ENCODE results near the gene THSD4.
"Not testable (repeated sequence)": the region's sequence is repeated elsewhere in the genome, so short reads cannot be mapped to it uniquely, and the experiment has no call there.

Gene THSD4

GRCh38 chr15:71171195-71171594 is 55.9 kb downstream of the THSD4 start:
- no peak overlapping the region for H3K4me3 ChIP-seq (ENCODE audit: control insufficient read depth in 1 of 7, extremely low read depth in 1 of 7, insufficient read depth in 4 of 7, low read depth in 2 of 7, low read length in 6 of 7)
- no peaks in the 10 kb centered on the region for H3K36me3 ChIP-seq (ENCODE audit: control insufficient read depth in 4 of 4, insufficient read depth in 4 of 4, low read length in 3 of 4)
- peaks cover 0 to 16% (median 0%) of the 10 kb centered on the region in 5 experiments for H3K9me3 ChIP-seq (ENCODE audit: control extremely low read depth in 1 of 5, control insufficient read depth in 4 of 5, insufficient read depth in 2 of 5, low read depth in 1 of 5, low read length in 4 of 5)
- ChIA-PET CTCF (no interaction called here), POLR2A (no interaction called here)
- DNase-seq = no peak
- no peak overlapping the region for H3K27ac ChIP-seq (ENCODE audit: insufficient read depth in 1 of 2, low read depth in 1 of 2, low read length in 2 of 2, poor library complexity in 1 of 2, severe bottlenecking in 2 of 2)
- H3K27me3 ChIP-seq (replicated peaks in 2 of 5; ENCODE audit: control insufficient read depth in 4 of 5, insufficient read depth in 5 of 5, low read length in 4 of 5) = no peaks in the 10 kb centered on the region
- H3K4me1 ChIP-seq (ENCODE audit: control extremely low read depth in 1 of 4, control insufficient read depth in 4 of 4, insufficient read depth in 4 of 4, low read length in 3 of 4) = no peaks in the 10 kb centered on the region

- DNase-seq; H3K27ac ChIP-seq (ENCODE audit: insufficient read depth in 1 of 2, low read depth in 1 of 2, low read length in 2 of 2, poor library complexity in 1 of 2, severe bottlenecking in 2 of 2); H3K36me3 ChIP-seq (ENCODE audit: control insufficient read depth in 4 of 4, insufficient read depth in 4 of 4, low read length in 3 of 4); H3K4me1 ChIP-seq (ENCODE audit: control extremely low read depth in 1 of 4, control insufficient read depth in 4 of 4, insufficient read depth in 4 of 4, low read length in 3 of 4); H3K27me3 ChIP-seq (replicated peaks in 2 of 5; ENCODE audit: control insufficient read depth in 4 of 5, insufficient read depth in 5 of 5, low read length in 4 of 5); POLR2A ChIA-PET; H3K4me3 ChIP-seq (ENCODE audit: control insufficient read depth in 1 of 7, extremely low read depth in 1 of 7, insufficient read depth in 4 of 7, low read depth in 2 of 7, low read length in 6 of 7); CTCF ChIA-PET: not testable (repeated sequence)
- H3K9me3 ChIP-seq (ENCODE audit: control extremely low read depth in 1 of 5, control insufficient read depth in 4 of 5, insufficient read depth in 2 of 5, low read depth in 1 of 5, low read length in 4 of 5) = peaks cover 0 to 16% (median 0%) of the 10 kb centered on the region in 5 experiments
- WGBS (ENCODE audit: insufficient coverage) = no CpG with 5 or more reads among the region's 17 CpGs
These were observed 59.1 kb downstream of the THSD4 start for GRCh38 chr15:71174360-71174759.

GRCh38 chr15:71180986-71181853 is 65.9 kb downstream of the THSD4 start:
- peaks cover 0 to 3% (median 0%) of the 10 kb centered on the region in 5 experiments for H3K27me3 ChIP-seq (replicated peaks in 2 of 5; ENCODE audit: control insufficient read depth in 4 of 5, insufficient read depth in 5 of 5, low read length in 4 of 5)
- no peak for DNase-seq
- no peak overlapping the region for H3K4me3 ChIP-seq (ENCODE audit: control insufficient read depth in 1 of 7, extremely low read depth in 1 of 7, insufficient read depth in 4 of 7, low read depth in 2 of 7, low read length in 6 of 7)
- no peaks in the 10 kb centered on the region for H3K9me3 ChIP-seq (ENCODE audit: control extremely low read depth in 1 of 5, control insufficient read depth in 4 of 5, insufficient read depth in 2 of 5, low read depth in 1 of 5, low read length in 4 of 5)
- H3K36me3 ChIP-seq (ENCODE audit: control insufficient read depth in 4 of 4, insufficient read depth in 4 of 4, low read length in 3 of 4) = no peaks in the 10 kb centered on the region
- no peak overlapping the region for H3K27ac ChIP-seq (ENCODE audit: insufficient read depth in 1 of 2, low read depth in 1 of 2, low read length in 2 of 2, poor library complexity in 1 of 2, severe bottlenecking in 2 of 2)
- CTCF ChIA-PET = no interaction called here
- POLR2A ChIA-PET = no interaction called here
- no peaks in the 10 kb centered on the region for H3K4me1 ChIP-seq (ENCODE audit: control extremely low read depth in 1 of 4, control insufficient read depth in 4 of 4, insufficient read depth in 4 of 4, low read length in 3 of 4)
- 90% methylated on average over 3 of the region's 3 CpGs for WGBS (ENCODE audit: insufficient coverage)

GRCh38 chr15:71182522-71182921 is 67.3 kb downstream of the THSD4 start:
- DNase-seq = no peak
- peaks cover 0 to 6% (median 0%) of the 10 kb centered on the region in 5 experiments for H3K27me3 ChIP-seq (replicated peaks in 2 of 5; ENCODE audit: control insufficient read depth in 4 of 5, insufficient read depth in 5 of 5, low read length in 4 of 5)
- no peak overlapping the region for H3K4me3 ChIP-seq (ENCODE audit: control insufficient read depth in 1 of 7, extremely low read depth in 1 of 7, insufficient read depth in 4 of 7, low read depth in 2 of 7, low read length in 6 of 7)
- no peaks in the 10 kb centered on the region for H3K9me3 ChIP-seq (ENCODE audit: control extremely low read depth in 1 of 5, control insufficient read depth in 4 of 5, insufficient read depth in 2 of 5, low read depth in 1 of 5, low read length in 4 of 5)
- H3K27ac ChIP-seq (ENCODE audit: insufficient read depth in 1 of 2, low read depth in 1 of 2, low read length in 2 of 2, poor library complexity in 1 of 2, severe bottlenecking in 2 of 2) = no peak overlapping the region
- CTCF ChIA-PET = no interaction called here
- POLR2A ChIA-PET = no interaction called here
- H3K36me3 ChIP-seq (ENCODE audit: control insufficient read depth in 4 of 4, insufficient read depth in 4 of 4, low read length in 3 of 4) = no peaks in the 10 kb centered on the region
- no peaks in the 10 kb centered on the region for H3K4me1 ChIP-seq (ENCODE audit: control extremely low read depth in 1 of 4, control insufficient read depth in 4 of 4, insufficient read depth in 4 of 4, low read length in 3 of 4)

- ChIA-PET POLR2A (no interaction called here), CTCF (no interaction called here)
- Histone ChIP-seq H3K4me1 (ENCODE audit: control extremely low read depth in 1 of 4, control insufficient read depth in 4 of 4, insufficient read depth in 4 of 4, low read length in 3 of 4) (no peaks in the 10 kb centered on the region), H3K4me3 (ENCODE audit: control insufficient read depth in 1 of 7, extremely low read depth in 1 of 7, insufficient read depth in 4 of 7, low read depth in 2 of 7, low read length in 6 of 7) (no peak overlapping the region), H3K36me3 (ENCODE audit: control insufficient read depth in 4 of 4, insufficient read depth in 4 of 4, low read length in 3 of 4) (no peaks in the 10 kb centered on the region), H3K27me3 (replicated peaks in 2 of 5; ENCODE audit: control insufficient read depth in 4 of 5, insufficient read depth in 5 of 5, low read length in 4 of 5) (peaks cover 0 to 7% (median 0%) of the 10 kb centered on the region in 5 experiments), H3K9me3 (ENCODE audit: control extremely low read depth in 1 of 5, control insufficient read depth in 4 of 5, insufficient read depth in 2 of 5, low read depth in 1 of 5, low read length in 4 of 5) (no peaks in the 10 kb centered on the region), H3K27ac (ENCODE audit: insufficient read depth in 1 of 2, low read depth in 1 of 2, low read length in 2 of 2, poor library complexity in 1 of 2, severe bottlenecking in 2 of 2) (no peak overlapping the region)
- 89% methylated on average over 8 of the region's 9 CpGs for WGBS (ENCODE audit: insufficient coverage)
- DNase-seq = no peak
These were observed 67.8 kb downstream of the THSD4 start for GRCh38 chr15:71183063-71183462.

- no peak overlapping the region for H3K4me3 ChIP-seq (ENCODE audit: control insufficient read depth in 1 of 7, extremely low read depth in 1 of 7, insufficient read depth in 4 of 7, low read depth in 2 of 7, low read length in 6 of 7)
- ChIA-PET POLR2A (no interaction called here), CTCF (no interaction called here)
- peaks cover 0 to 10% (median 0%) of the 10 kb centered on the region in 5 experiments for H3K27me3 ChIP-seq (replicated peaks in 2 of 5; ENCODE audit: control insufficient read depth in 4 of 5, insufficient read depth in 5 of 5, low read length in 4 of 5)
- H3K36me3 ChIP-seq (ENCODE audit: control insufficient read depth in 4 of 4, insufficient read depth in 4 of 4, low read length in 3 of 4) = no peaks in the 10 kb centered on the region
- H3K9me3 ChIP-seq (ENCODE audit: control extremely low read depth in 1 of 5, control insufficient read depth in 4 of 5, insufficient read depth in 2 of 5, low read depth in 1 of 5, low read length in 4 of 5) = no peaks in the 10 kb centered on the region
- WGBS (ENCODE audit: insufficient coverage) = 70% methylated on average over 3 of the region's 5 CpGs
- no peak overlapping the region for H3K27ac ChIP-seq (ENCODE audit: insufficient read depth in 1 of 2, low read depth in 1 of 2, low read length in 2 of 2, poor library complexity in 1 of 2, severe bottlenecking in 2 of 2)
- no peak for DNase-seq
- no peaks in the 10 kb centered on the region for H3K4me1 ChIP-seq (ENCODE audit: control extremely low read depth in 1 of 4, control insufficient read depth in 4 of 4, insufficient read depth in 4 of 4, low read length in 3 of 4)
These were observed 70.4 kb downstream of the THSD4 start for GRCh38 chr15:71185706-71186105.

GRCh38 chr15:71186267-71186666 is 71.0 kb downstream of the THSD4 start:
- POLR2A ChIA-PET = no interaction called here
- no peaks in the 10 kb centered on the region for H3K9me3 ChIP-seq (ENCODE audit: control extremely low read depth in 1 of 5, control insufficient read depth in 4 of 5, insufficient read depth in 2 of 5, low read depth in 1 of 5, low read length in 4 of 5)
- CTCF ChIA-PET = no interaction called here
- H3K27ac ChIP-seq (ENCODE audit: insufficient read depth in 1 of 2, low read depth in 1 of 2, low read length in 2 of 2, poor library complexity in 1 of 2, severe bottlenecking in 2 of 2) = no peak overlapping the region
- H3K4me3 ChIP-seq (ENCODE audit: control insufficient read depth in 1 of 7, extremely low read depth in 1 of 7, insufficient read depth in 4 of 7, low read depth in 2 of 7, low read length in 6 of 7) = no peak overlapping the region
- 59% methylated on average over 3 of the region's 3 CpGs for WGBS (ENCODE audit: insufficient coverage)
- no peaks in the 10 kb centered on the region for H3K36me3 ChIP-seq (ENCODE audit: control insufficient read depth in 4 of 4, insufficient read depth in 4 of 4, low read length in 3 of 4)
- peaks cover 0 to 11% (median 2%) of the 10 kb centered on the region in 5 experiments for H3K27me3 ChIP-seq (replicated peaks in 2 of 5; ENCODE audit: control insufficient read depth in 4 of 5, insufficient read depth in 5 of 5, low read length in 4 of 5)
- DNase-seq = no peak
- H3K4me1 ChIP-seq (ENCODE audit: control extremely low read depth in 1 of 4, control insufficient read depth in 4 of 4, insufficient read depth in 4 of 4, low read length in 3 of 4) = no peaks in the 10 kb centered on the region
